Measurements from ENCODE around the gene FAM24B. TPM values are rescaled to one million over a fixed set of nuclear protein-coding genes. Genes with fewer than 3 reads are reported as not detected.
"Not testable (repeated sequence)": the region's sequence is repeated elsewhere in the genome, so short reads cannot be mapped to it uniquely, and the experiment has no call there.

The FAM24B gene
- 0.39 and 2.2 TPM in 2 replicates for total RNA-seq (2014; rRNA removed; shearing (Covaris generic))

- DNase-seq (ENCODE audit: low read depth), result no peak
Measured at GRCh38 chr10:122879339-122880273, at the start of gene FAM24B. TSS of gene FAM24B (minus strand) at chr10:122879581. CDS start at chr10:122850515, 29,066 bp downstream.

GRCh38 chr10:122915700-122916099 lies 36.3 kb upstream of the FAM24B start:
- DNase-seq (ENCODE audit: low read depth), result no peak

- DNase-seq (ENCODE audit: low read depth), result peak; percentile 35
Measured at GRCh38 chr10:122911889-122912484, 32.6 kb upstream of the FAM24B start.

- no peak for DNase-seq (ENCODE audit: low read depth)
Measured at GRCh38 chr10:122910310-122910709, 30.9 kb upstream of the FAM24B start, which contains the start of gene FAM24A. TSS of gene FAM24A (plus strand) at chr10:122910610. CDS start at chr10:122911635, 1,025 bp downstream.

- not testable (repeated sequence) for DNase-seq (ENCODE audit: low read depth)
Measured at GRCh38 chr10:122903861-122904260, 24.5 kb upstream of the FAM24B start.

GRCh38 chr10:122894261-122894944 lies 15.0 kb upstream of the FAM24B start:
- peak; percentile 36 for DNase-seq (ENCODE audit: low read depth)

GRCh38 chr10:122884166-122884565 lies 4.8 kb upstream of the FAM24B start:
- DNase-seq (ENCODE audit: low read depth), result no peak

- no peak for DNase-seq (ENCODE audit: low read depth)
Measured at GRCh38 chr10:122882766-122883165, 3.4 kb upstream of the FAM24B start.

GRCh38 chr10:122878799-122879338 lies 512 bp downstream of the FAM24B start:
- no peak for DNase-seq (ENCODE audit: low read depth)

- no peak for DNase-seq (ENCODE audit: low read depth)
Measured at GRCh38 chr10:122877264-122877663, 2.1 kb downstream of the FAM24B start.

- no peak for DNase-seq (ENCODE audit: low read depth)
Measured at GRCh38 chr10:122876467-122876855, 2.9 kb downstream of the FAM24B start.

GRCh38 chr10:122875843-122876466 lies 3.4 kb downstream of the FAM24B start:
- DNase-seq (ENCODE audit: low read depth), result no peak

GRCh38 chr10:122871947-122872346 lies 7.4 kb downstream of the FAM24B start:
- not testable (repeated sequence) for DNase-seq (ENCODE audit: low read depth)

- not testable (repeated sequence) for DNase-seq (ENCODE audit: low read depth)
Measured at GRCh38 chr10:122868768-122869167, 10.6 kb downstream of the FAM24B start.

GRCh38 chr10:122866757-122867482 lies 12.5 kb downstream of the FAM24B start:
- DNase-seq (ENCODE audit: low read depth), result not testable (repeated sequence)

- peak; percentile 33 for DNase-seq (ENCODE audit: low read depth)
Measured at GRCh38 chr10:122864901-122865300, 14.5 kb downstream of the FAM24B start.

GRCh38 chr10:122864194-122864592 lies 15.2 kb downstream of the FAM24B start:
- no peak for DNase-seq (ENCODE audit: low read depth)

- DNase-seq (ENCODE audit: low read depth), result no peak
Measured at GRCh38 chr10:122863216-122864193, 15.9 kb downstream of the FAM24B start.

- peak; percentile 70 for DNase-seq (ENCODE audit: low read depth)
Measured at GRCh38 chr10:122861711-122862161, 17.6 kb downstream of the FAM24B start.
